GM19395 (cell line): ENCODE results near the gene KIFC3.
"Not testable (repeated sequence)": the region's sequence is repeated elsewhere in the genome, so short reads cannot be mapped to it uniquely, and the experiment has no call there.

Source experiments
- ATAC-seq: cut with Tn5 transposase; IDR thresholded peaks from one replicate; pipeline ENCODE4 v1.9.1; 2021; ENCODE audit warnings: mild to moderate bottlenecking, moderate library complexity; ENCODE audit not compliant: unreplicated experiment

KIFC3 gene

GRCh38 chr16:57788252-57788841, 13.9 kb downstream of the KIFC3 start:
- ATAC-seq, result no peak

- ATAC-seq, result no peak
Measured at GRCh38 chr16:57787519-57787905, 14.8 kb downstream of the KIFC3 start.

GRCh38 chr16:57786632-57787518, 15.4 kb downstream of the KIFC3 start:
- no peak for ATAC-seq

DNA sequence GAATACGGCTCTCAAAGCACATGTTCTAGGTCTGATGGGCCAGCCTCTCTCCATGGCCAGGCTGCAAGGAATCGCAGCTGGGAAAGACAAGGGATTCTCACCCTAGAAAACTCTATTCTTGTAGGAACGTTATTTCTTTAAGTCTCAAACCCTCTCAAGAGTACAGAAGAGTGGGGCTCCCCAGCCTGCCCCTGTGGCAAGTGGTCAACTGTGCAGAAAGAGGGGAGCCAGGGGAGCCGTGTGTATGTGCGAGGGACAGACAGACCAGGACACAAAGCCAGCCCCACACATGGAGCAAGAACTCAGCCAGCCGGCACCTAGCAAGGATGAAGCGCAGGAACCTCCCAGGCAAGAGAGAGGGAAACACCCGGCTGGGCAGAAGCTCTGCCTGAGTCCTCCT, 16.4 kb downstream of the KIFC3 start:
- no peak for ATAC-seq

DNA sequence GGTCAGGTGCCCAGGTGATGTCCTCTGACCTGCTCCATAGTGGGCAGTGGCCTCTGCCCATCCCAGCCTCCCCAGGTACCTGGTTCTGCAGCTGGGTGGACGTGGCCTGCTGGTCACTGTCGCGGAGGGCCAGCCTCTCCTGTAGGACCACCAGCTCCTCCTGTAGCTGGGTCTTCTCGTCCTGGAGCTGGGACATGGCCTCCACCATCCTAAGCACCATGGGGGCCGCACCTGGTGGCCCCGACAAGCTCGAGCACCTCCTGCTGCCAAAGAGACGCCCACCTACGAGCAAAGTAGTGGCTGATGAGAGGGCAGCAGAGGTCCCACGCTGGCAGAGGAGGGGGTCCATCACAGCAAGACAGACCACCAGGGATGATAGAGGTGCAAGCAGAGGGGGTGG, 16.9 kb downstream of the KIFC3 start:
- ATAC-seq, result no peak

GRCh38 chr16:57784334-57784733, 18.0 kb downstream of the KIFC3 start:
- no peak for ATAC-seq

- no peak for ATAC-seq
Measured at GRCh38 chr16:57783883-57784282, 18.4 kb downstream of the KIFC3 start.

DNA sequence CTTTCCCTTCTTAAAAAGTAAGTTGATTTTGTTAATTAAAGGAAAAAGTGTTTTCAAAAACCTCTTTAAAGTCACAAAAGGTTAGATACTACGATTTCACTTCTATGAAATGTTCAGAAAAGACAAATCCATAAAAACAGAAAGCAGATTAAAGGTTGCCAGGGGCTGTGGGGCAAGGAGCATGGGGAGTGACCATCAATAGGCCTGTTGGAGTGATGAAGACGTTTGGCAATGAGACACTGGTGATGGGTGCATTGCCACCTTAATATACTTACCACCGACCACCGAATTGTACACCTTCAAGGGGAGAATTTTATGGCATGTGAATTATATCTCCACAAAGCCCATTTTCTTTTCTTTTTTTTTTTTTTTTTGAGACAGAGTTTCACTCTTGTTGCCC, 19.2 kb downstream of the KIFC3 start:
- ATAC-seq, result no peak

- ATAC-seq, result not testable (repeated sequence)
Measured at GRCh38 chr16:57782607-57783055, 19.7 kb downstream of the KIFC3 start.

DNA sequence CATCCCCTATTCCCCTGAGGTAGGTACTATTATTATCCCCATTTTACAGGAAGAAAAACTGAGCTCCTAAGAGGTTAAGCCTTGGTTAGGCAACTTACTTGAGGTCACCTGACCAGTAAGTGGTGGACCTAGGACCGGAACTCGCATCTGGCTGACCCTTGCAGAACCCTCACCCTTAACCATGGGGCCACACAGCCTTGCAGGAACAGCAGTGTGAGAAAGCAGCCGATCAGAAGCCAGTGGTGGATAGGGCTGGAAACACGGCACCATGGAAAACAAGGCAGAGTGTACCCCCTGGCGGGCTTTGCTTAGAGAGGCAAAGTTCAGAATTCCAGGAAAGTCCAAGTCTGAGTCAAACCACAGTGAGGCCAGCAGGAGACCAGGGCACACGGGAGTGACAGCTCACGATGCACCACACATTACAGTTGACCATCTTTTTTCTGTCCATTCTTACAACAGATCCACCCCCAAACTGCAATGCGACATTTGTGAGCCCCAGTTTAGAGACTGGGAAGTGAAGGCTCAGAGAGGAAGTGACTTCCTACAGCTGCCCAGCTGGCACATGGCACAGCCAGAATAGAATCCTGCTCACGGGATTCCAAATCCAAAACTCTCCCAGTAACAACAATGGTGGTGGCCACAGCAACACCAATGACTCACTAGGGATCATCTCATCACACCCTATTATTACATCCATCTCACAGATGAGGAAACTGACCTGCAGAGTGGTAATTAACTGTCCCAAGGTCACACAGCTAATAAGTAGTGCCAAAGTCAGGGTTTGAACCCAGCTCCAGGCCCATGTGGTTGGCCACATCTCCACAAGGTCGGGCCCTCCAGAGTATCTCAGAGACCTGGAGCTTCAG, 20.3 kb downstream of the KIFC3 start:
- no peak for ATAC-seq

- ATAC-seq, result no peak
Measured at GRCh38 chr16:57781349-57781740, 20.9 kb downstream of the KIFC3 start.

DNA sequence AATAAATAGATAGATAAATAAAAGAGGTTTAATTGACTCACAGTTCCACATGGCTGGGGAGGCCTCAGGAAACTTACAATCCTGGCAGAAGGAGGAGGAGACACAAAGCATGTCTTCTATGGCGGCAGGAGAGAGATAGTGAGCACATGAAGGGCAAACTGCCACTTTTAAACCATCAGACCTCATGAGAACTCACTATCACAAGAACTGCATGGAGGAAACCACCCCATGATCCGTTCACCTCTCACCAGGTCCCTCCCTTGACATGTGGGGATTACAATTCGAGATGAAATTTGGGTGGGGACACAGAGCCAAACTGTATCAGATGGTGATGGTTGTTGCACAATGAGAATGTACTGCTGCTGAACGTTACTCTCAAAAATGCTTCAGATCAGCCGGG, 22.5 kb downstream of the KIFC3 start:
- ATAC-seq, result not testable (repeated sequence)

GRCh38 chr16:57778658-57779057, 23.6 kb downstream of the KIFC3 start:
- ATAC-seq, result no peak

DNA sequence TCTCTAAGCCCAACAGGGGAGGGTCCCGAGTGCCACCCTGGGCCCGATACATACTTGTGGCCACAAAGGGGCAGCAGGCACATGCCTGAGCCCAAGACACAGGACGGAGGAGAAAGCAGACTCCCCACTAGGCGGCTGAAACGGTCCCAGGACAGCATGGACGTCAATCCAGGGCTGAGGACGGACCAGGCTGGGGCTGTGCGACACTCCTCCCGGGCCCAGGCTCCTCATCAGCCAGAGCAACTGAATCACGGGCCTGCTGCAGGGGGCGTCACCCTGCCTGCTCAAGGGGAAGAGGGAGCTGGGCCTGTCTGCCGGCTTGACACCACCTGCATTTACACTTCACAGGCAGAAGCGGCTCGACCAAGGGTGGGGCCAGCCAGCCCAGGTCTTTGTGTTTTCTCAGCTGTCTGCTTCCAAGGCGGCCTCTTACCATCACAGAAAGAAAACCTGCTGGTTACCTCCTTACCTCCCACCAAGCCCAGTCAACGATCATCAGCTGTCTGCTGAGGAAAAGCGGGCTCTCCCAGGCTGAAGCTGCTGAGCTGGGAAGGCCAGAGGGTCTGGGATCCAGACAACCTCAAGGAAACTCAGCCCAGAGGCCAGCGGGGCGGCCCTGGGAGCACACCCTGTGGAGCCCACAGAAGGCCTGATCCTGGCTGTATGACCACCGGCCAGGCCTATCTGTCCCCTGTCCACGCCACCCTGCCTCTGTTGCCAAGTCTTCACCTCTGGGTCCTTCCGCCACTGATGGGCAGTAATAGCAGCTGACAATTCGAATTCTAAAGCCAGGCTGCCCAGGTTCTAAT, 26.4 kb downstream of the KIFC3 start:
- ATAC-seq, result no peak

DNA sequence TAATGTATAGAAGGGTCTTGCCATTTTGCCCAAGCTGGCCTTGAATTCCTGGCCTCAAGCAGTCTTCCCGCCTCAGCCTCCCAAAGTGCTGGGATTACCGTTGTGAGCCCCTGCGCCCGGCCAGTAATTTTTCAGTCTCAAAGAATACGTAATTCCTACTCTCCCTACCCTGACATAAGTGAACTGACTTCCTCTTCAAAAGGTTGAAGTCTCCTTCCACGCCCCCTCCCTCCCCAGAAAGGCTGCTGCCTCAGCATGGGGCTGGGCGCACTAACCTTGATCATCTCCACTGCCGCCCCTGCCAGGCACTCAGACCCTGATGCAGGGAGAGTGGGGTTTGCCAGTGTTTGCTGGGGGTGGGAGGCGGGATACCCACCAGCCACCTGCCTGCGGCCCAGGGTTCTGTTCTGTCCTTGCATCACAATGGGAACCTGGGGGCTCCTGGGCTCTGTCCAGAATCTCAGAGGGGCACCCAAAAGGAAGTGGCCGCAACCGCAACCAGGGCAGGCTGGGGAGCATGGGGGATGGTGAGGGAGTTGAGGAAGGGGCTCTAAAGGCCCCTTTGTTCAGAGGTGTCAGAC, 27.5 kb downstream of the KIFC3 start:
- ATAC-seq, result no peak

- ATAC-seq, result no peak
Measured at GRCh38 chr16:57773655-57774295, 28.5 kb downstream of the KIFC3 start.

- no peak for ATAC-seq
Measured at GRCh38 chr16:57773019-57773418, 29.3 kb downstream of the KIFC3 start.

- no peak for ATAC-seq
Measured at GRCh38 chr16:57771141-57771785, 31.0 kb downstream of the KIFC3 start.

GRCh38 chr16:57770361-57770760, 31.9 kb downstream of the KIFC3 start:
- no peak for ATAC-seq
